ENCODE results near the gene IL1B. TPM values are rescaled to one million over a fixed set of nuclear protein-coding genes. Genes with fewer than 3 reads are reported as not detected.

Gene IL1B
- total RNA-seq, 4 donors from 2014 or later = 2.7 TPM; not detected in 3

DNA sequence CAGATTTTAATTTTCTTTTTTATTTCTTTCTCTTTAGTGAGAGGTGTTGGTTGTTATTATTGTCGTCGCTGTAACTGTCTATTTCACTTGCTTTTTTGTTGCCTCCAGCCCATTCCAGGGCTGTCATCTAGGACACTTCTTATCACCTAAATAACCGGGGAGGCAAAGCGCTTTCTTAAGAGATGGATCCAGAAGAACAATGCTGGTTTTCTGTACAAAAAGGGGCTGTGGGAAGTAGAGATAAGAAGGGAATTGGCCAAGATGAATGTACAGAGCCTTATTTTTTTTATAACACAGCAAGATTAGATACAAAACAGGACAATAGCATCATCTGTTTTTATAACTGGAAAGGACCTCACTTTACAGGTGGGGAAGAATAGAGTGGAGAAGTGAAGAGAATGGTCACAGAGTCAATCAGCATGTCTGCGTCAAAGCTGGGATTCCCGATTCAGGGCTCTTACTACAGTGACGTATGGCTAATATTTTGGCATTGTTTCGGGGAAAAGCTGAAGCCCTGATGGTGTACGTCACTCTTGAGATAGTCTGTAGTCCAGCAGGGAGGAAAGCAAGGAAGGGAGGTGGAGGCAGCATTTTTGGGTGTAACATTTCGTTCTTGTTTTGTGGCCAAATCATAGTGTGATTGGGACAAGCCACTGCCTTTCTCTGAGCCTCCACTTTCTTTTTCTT, 23.2 kb downstream of the IL1B start:
- intact Hi-C loops (cut with DNase I) = no loop called here
- Histone ChIP-seq H3K4me3 (no peak overlapping the region), H3K36me3 (no peaks in the 10 kb centered on the region), H3K27ac (replicated peaks in 1 of 4) (no peak overlapping the region), H3K4me1 (peaks cover 16 to 31% (median 28%) of the 10 kb centered on the region in 4 donors), H3K9me3 (no peaks in the 10 kb centered on the region), H3K27me3 (no peaks in the 10 kb centered on the region)
- DNase-seq (ENCODE audit: extremely low spot score) = no peak
- WGBS = 81% methylated on average over 10 of the region's 10 CpGs
- TF ChIP-seq POLR2AphosphoS5 (IDR thresholded peaks at IDR 0.05) = no peak
- no peak for TF ChIP-seq EP300 (IDR thresholded peaks at IDR 0.05)
- TF ChIP-seq POLR2A (IDR thresholded peaks at IDR 0.05; ENCODE audit: low read depth) = no peak
- TF ChIP-seq, protein P1, sequence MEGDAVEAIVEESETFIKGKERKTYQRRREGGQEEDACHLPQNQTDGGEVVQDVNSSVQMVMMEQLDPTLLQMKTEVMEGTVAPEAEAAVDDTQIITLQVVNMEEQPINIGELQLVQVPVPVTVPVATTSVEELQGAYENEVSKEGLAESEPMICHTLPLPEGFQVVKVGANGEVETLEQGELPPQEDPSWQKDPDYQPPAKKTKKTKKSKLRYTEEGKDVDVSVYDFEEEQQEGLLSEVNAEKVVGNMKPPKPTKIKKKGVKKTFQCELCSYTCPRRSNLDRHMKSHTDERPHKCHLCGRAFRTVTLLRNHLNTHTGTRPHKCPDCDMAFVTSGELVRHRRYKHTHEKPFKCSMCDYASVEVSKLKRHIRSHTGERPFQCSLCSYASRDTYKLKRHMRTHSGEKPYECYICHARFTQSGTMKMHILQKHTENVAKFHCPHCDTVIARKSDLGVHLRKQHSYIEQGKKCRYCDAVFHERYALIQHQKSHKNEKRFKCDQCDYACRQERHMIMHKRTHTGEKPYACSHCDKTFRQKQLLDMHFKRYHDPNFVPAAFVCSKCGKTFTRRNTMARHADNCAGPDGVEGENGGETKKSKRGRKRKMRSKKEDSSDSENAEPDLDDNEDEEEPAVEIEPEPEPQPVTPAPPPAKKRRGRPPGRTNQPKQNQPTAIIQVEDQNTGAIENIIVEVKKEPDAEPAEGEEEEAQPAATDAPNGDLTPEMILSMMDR (IDR thresholded peaks at IDR 0.05) = no peak

DNA sequence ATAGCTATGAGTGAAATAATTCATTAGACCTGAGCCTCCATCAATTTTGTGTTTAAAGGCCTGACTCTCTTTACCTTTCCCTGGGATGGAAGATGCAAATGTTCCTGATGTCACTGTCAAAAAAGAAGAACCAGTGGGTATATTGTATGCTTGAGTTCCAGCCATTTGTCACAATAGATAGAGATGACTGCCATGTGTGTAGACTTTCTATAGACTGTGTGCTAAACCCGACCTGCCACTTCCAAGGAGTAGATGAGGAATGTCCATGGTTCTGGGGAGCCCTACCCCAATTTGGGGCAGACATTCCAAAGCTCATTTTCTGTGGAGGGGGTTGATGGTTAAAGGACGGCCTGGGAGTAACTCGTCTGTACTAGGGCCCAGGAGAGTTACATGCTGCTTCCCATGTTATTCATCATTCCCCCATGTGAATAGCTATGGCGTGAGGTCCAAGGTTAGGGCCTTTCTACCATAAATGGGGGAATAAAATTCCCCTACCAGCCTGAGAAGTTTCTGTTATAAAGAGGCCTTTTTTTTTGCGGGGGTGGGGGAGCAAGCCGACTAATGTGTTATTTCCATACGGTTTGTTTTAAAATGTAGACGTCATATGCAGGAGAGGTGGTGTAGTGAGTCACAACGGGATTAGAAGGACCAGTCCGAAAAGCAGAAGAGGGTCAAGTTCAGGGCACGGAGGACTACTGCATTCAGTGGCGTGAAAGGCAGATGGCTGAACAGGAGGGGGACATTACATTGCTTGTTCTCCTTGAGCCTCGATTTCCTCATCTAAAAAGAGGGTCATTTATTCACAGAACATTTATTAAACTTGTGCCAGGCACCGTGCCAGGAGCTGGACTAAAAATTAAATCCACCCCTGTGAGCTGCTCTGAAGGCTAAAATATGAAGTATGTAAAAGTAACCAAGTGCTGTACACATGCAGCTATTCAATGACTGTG, 24.0 kb downstream of the IL1B start:
- Histone ChIP-seq H3K27ac (replicated peaks in 1 of 4) (no peak overlapping the region), H3K9me3 (peaks cover 0 to 1% (median under 1%) of the 10 kb centered on the region in 4 donors), H3K4me3 (no peak overlapping the region), H3K4me1 (peaks cover 16 to 31% (median 28%) of the 10 kb centered on the region in 4 donors), H3K36me3 (no peaks in the 10 kb centered on the region), H3K27me3 (no peaks in the 10 kb centered on the region)
- intact Hi-C loops (cut with DNase I) = no loop called here
- TF ChIP-seq POLR2AphosphoS5 (IDR thresholded peaks at IDR 0.05) (no peak), POLR2A (IDR thresholded peaks at IDR 0.05; ENCODE audit: low read depth) (no peak), EP300 (IDR thresholded peaks at IDR 0.05) (no peak)
- TF ChIP-seq, protein P1 (IDR thresholded peaks at IDR 0.05) = no peak
- DNase-seq (ENCODE audit: extremely low spot score) = no peak
- 44% methylated on average over 14 of the region's 14 CpGs for WGBS

DNA sequence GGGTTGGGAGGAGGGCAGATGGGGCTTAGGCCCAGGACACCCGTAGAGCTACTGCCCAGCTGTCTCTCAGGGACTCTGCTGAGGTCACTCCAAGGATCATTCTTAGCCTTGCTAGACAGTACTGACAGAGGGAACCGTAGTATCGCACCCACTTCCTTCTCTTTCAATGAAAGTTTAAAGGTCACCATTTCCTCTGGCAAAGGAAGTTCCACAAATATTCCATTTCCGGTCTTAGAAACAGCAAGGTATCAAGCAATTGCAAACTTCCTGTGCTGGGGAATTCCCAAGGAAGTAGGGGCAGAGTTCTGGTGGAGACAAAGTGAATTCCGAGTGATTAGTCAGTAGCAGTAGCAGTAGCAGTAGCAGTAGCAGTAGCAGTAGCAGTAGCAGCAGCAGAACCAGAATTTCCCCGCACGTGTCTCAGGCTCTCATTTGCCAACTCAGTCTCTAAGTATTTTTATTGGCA, 24.7 kb downstream of the IL1B start:
- H3K9me3 ChIP-seq = peaks cover 0 to 8% (median 4%) of the 10 kb centered on the region in 4 donors
- no peak overlapping the region for H3K4me3 ChIP-seq
- no peak for TF ChIP-seq EP300 (IDR thresholded peaks at IDR 0.05)
- peak in 1 of 2 donors; percentile 54 for TF ChIP-seq POLR2AphosphoS5 (IDR thresholded peaks at IDR 0.05)
- H3K36me3 ChIP-seq = no peaks in the 10 kb centered on the region
- H3K4me1 ChIP-seq = peaks cover 16 to 31% (median 28%) of the 10 kb centered on the region in 4 donors
- H3K27ac ChIP-seq (replicated peaks in 1 of 4) = peak overlapping the region in 1 of 4 donors; percentile 25
- no peaks in the 10 kb centered on the region for H3K27me3 ChIP-seq
- DNase-seq (ENCODE audit: extremely low spot score) = no peak
- 61% methylated on average over 7 of the region's 7 CpGs for WGBS
- intact Hi-C loops (cut with DNase I) = no loop called here

DNA sequence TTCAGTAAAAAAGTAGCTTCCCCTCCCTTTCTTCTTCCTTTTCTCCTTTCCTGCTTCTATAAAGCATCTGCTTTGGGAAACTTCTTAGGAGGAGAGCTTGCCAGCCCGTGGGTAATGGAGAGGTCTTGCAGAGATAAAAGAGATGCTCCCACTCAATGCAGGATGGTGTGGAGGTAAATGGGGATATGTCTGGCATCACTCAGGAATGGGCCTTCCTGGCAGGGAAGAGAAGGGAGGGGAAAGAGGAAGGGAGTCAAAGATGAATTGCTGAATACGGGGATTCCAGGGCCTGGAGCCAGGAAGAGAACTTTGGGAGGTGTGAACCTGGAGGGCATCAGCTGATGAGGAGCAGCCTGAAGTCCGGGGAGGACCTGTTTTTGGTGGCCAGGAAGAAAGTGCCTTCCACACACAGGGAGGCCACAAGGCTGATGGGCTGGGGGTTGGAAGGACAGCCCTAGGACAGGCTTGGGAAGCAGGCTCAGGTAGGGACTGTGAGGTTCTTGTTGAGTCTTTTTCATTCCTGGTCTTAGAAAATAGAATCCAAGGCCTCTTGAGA, 25.2 kb downstream of the IL1B start:
- intact Hi-C loops (cut with DNase I) = no loop called here
- WGBS = 82% methylated on average over 3 of the region's 3 CpGs
- H3K4me1 ChIP-seq = peaks cover 16 to 31% (median 28%) of the 10 kb centered on the region in 4 donors
- H3K9me3 ChIP-seq = peaks cover 0 to 8% (median 4%) of the 10 kb centered on the region in 4 donors
- DNase-seq (ENCODE audit: extremely low spot score) = no peak
- no peaks in the 10 kb centered on the region for H3K27me3 ChIP-seq
- H3K4me3 ChIP-seq = no peak overlapping the region
- no peaks in the 10 kb centered on the region for H3K36me3 ChIP-seq
- TF ChIP-seq POLR2AphosphoS5 (IDR thresholded peaks at IDR 0.05) (no peak), EP300 (IDR thresholded peaks at IDR 0.05) (no peak), POLR2A (IDR thresholded peaks at IDR 0.05; ENCODE audit: low read depth) (no peak)
- TF ChIP-seq, protein P1 (IDR thresholded peaks at IDR 0.05) = no peak
- peak overlapping the region in 1 of 4 donors; percentile 25 for H3K27ac ChIP-seq (replicated peaks in 1 of 4)

Data from esophagus muscularis mucosa (tissue), 4 donors.